HG03342 (cell line): ENCODE data around the gene PHLDB3.
"Not testable (repeated sequence)": the region's sequence is repeated elsewhere in the genome, so short reads cannot be mapped to it uniquely, and the experiment has no call there.

ENCODE experiments used
- ATAC-seq: cut with Tn5 transposase; IDR thresholded peaks from one replicate; pipeline ENCODE4 v1.9.1; 2021; ENCODE audit warnings: mild to moderate bottlenecking, moderate library complexity; ENCODE audit not compliant: unreplicated experiment

The PHLDB3 gene

DNA sequence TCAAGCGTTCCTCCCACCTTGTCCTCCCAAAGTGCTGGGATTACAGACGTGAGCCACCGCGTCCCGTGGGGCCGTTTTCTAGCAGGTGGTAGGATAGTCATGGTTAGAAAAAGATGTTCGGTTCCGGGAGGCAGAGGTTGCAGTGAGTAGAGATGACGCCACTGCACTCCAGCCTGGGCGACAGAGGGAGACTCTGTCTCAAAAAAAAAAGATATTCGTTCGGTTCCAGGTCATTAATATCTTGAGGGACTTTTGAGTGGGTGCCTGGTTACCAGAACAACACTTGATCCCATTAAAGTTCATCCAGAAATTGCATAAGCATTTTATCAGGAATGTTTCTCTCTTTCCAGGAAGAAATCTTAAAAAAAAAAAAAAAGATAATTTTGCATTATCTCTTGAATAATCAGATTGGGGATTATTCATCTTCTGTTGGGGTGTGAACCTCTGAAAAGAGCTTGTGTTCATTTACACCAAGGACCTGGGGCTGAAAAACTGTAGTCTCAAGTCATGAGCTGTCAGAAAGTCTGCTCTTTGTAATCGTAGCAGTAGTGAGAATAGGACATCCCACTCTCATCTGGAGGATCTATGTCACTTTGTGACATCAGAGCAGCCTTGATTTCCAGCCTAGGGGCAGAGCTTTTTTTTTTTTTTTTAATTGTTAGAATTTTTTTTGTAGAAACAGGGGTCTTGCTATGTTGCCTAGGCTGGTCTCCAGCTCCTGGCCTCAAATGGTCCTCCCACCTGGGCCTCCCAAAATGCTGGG, 23.5 kb upstream of the PHLDB3 start:
- no peak for ATAC-seq

DNA sequence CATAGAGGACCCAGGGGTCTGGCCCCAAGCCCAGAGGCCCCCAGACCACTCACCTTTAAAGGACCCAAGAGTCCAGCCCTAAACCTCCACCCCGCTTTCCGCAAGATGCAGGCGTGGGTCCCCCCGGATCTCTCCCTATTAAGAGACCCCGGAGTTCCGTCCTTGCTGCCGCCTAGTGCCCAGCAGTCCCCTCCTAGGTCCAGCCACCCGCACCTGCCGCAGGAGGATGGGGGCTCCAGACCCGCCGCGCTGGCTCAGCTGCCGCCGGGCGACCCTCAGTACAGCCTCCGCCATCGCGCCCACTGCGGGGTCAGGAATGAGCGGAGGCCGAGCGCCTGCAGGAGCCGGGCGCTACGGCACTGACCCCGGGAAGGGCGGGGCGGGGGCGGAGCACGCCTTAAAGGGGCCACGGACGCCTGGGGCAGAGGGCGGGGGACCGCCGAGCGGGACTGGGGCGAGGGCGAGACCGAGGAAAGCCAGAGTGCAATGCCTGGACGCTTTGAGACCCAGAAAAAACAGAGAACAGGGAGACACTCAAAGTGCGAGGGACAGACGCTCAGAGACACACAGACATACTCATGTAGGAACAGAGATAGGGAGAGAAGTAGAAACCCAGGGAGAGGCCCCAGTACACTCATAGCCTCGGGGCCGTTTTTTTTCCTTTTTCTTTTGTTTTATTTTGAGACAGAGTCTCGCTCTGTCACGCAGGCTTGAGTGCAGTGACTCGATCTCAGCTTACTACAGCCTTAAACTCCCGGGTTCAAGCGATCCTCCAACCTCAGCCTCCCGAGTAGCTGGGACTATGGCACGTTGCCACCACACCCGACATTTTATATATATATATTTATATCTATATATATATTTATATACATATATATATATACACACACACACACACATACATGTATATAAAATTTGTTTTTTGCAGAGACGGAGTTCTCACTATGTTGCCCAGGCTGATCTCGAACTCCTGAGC, 22.6 kb upstream of the PHLDB3 start, which contains the start of gene ETHE1:
Gene ETHE1 (minus strand): TSS at position 318 of the 976 bp plus-strand sequence. CDS start 24 bp downstream, at position 294.
- peak; percentile 51 for ATAC-seq

DNA sequence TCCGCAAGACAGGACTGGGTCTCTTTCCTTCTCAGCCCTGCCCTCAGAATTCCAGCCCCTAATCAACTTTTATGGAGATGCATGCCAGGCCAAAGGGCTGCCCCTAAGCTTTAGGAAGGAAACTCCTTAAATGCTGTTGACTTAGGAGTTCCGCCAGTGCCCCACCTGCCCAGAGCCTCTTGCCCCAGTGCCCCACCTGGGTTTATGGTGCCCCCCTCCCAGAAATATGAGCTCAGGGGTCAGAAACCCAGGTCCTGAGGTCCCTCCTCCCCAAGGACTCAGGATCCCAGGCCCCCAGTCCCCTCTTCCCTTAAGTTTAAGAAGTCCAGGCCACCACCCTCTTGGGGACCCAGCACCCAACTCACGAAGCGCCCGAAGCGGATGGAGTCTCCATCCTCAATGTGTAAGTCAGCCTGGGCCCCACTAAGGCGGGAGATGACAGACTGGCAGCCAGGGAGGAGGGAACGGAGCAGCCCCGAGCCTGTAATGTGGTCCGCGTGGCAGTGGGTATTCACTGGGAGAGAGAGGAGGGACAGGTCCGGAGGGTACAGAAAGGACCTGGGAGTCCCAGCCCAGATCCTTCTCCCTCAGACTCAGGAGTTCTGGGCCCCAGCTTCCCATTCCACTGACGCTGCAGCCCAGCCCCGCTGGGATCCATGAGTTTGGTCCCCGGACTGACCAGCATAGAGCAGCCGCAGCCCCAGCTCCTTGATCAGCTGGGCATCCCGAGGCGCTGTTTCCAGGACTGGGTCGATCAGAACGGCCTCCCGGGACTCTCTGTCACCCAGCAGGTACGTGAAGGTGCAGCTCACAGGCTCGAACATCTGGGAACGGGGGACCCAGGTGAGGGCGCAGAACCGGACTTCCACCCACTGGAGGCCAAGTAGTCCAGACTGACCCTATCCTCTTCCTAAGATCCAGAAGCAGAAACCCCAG, 21.6 kb upstream of the PHLDB3 start:
- ATAC-seq, result no peak

DNA sequence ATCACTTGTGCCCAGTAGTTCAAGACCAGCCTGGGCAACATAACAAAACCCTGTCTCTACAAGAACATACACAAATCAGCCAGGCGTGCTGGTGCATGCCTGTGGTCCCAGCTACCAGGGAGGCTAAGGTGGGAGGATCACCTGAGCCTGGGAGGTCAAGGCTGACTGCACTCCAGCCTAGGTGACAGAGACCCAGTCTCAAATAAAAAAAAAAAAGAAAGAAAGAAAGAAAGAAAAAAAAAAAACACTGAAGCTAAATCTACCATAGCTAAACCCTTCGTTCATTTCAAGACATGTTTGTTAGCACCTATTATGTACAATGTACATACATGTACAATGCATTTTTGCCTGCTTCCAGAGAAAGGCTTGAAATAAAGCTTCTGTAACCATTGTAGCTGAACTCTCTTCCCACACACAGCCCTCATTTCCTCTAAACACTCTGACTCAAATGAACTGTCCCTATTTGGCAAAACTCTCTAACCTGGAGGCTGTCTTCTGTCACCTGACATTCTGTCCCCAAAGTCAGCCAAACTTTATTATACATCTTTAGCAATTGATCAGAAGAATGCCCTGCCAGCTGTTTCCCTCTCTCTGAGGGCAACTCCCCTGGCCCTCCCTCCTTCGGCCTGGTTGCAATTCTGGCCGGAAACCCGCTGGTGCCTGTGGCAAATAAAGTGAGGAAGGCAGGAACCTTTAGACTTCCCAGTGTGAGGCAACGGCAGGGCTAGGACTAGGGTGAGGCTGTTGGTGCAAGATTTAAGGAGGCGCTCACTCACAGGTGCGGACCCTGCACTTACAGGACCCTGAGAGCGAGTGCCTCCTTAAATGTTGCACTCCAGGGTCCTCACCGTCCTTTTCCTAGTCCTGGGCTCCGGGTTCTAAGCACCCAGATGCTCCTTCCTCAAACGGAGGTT, 20.6 kb upstream of the PHLDB3 start:
- peak; percentile 41 for ATAC-seq

DNA sequence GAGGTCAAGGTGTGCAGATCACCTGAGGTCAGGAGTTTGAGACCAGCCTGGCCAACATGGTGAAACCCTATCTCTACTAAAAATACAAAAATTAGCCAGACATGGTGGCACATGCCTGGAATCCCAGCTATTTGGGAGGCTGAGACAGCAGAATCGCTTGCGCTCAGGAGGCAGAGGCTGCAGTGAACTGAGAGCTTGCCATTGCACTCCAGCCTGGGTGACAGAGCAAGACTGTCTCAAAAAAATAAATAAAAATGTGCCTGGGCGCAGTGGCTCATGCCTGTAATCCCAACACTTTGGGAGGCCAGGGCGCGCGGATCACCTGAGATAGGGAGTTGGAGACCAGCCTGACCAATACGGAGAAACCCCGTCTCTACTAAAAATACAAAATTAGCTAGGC, 19.1 kb upstream of the PHLDB3 start:
- ATAC-seq, result not testable (repeated sequence)

DNA sequence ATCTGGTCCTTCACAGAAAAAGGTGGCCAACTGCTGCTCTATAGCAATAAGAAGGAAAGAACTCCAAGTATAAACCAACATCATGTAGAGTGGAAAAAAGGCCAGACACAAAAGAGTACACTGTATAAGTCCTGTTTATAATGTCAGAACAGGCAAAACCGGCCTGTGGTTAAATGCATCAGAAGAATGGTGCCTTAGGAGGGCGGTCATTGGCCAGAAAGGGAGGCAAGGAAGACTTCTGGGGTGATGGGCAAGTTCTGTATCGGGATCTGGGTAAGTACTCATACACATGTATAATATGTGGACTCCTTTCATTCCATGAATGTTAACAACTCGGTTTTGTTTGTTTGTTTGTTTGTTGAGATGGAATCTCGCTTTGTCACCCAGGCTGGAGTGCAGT, 18.4 kb upstream of the PHLDB3 start:
- no peak for ATAC-seq

DNA sequence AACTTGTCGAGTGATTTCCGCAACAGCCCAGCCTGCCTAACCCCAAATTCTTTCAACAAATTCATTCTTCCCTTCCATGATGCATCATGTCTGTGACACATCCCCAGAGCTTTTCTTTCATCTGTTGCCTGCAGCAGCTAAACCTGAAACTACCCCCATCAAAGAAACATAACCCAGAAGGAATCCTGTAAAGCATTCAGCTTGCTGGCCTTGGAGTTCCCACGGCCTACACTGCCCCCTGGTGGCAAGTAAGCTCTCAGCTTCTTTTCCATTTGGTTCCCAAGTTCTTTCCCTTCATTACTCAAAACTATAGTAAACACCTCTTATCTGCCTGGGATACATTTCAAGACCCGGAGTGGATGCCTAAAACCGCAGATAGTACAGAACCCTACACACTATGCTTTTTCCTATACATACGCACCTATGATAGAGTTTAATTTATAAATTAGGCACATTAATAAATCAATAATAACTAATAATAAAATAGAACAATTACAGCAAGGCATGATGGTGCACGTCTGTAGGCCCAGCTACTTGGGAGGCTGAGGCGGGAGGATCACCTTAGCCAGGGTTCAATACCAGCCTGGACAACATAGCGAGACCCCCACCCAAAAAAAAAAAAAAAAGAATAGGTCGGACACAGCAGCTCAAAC, 15.0 kb upstream of the PHLDB3 start:
- no peak for ATAC-seq

DNA sequence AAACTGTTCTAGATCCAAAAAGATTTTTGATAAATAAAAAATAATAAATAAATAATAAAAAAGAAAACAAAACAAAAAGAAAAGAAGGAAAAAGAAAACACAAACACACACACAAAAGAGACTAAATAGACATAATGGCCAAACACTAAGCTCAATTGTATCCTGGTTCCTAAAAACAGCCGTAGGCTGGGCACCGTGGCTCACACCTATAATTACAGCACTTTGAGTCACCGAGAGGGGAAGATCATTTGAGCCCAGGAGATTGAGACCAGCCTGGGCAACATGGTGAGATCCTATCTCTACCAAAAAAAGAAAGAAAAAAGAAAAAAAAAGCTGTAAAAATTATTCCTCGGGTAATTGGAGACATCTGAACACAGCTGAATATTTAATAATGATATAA, 13.5 kb upstream of the PHLDB3 start:
- ATAC-seq, result no peak

DNA sequence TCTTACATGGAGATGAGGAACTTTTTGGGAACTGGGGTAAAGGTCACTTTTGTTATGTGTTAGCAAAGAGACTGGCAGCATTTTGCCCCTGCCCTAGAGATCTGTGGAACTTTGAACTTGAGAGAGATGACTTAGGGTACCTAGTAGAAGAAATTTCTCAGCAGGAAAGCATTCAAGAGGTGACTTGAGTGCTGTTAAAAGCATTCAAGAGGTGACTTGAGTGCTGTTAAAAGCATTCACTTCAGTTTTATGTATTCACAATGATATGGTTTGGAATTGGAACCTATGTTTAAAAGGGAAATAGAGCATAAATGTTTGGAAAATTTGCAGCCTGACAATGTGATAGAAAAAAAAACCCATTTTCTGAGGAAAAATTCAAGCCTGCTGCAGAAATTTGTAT, 7.9 kb upstream of the PHLDB3 start:
- not testable (repeated sequence) for ATAC-seq

DNA sequence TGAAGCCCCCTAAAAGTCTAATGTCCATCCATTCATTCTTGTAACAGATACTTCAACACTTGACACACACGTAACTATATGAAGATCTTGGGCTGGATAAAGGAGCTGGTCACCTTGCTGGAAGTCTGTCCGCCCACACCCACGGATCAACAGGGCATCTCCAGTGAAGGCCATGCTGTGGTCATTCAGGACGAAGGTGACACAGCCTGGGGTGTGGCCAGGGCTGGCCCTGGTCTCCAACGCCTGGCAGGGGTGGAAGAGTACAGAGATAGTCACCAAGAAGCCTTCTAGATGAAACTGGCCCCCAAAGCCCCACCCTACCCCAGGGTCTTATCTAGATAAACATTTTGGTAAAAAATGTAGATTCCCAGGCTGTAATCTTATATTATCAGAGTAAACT, 6.8 kb upstream of the PHLDB3 start:
- ATAC-seq, result no peak

DNA sequence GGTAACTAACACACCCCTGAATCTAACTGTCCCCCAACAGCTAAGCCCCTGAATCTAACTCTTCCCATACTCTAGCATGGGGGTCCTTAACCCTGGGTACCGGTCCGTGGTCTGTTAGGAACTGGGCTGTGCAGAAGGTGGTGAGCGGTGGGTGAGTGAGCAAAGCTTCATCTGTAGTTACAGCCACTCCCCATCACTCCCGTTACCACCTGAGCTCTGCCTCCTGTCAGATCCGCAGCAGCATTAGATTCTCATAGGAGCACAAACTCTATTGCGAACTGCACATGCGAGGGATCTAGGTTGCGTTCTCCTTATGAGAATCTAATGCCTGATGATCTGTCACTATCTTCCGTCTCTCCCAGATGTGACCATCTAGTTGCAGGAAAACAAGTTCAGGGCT, 6.2 kb upstream of the PHLDB3 start:
- ATAC-seq, result no peak

DNA sequence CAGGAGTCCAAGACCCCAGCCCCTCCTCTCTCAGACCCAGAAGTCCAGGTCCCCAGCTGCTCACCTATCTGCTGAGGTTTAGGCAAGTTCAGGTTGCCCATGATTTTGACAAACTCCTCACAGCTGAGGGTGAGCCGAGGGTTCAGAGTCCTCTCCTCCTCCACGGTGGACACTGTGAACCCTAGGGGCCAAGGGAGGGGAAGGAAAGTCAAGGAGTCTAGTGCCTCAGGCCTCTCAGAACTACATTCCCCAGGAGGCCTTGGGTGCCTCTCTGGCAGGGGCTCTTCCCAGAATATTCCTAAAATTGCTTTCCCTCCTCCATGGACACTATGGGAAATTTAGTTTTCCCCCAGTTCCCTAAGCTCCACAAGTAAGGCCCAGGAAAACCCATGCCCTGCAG, 3.3 kb upstream of the PHLDB3 start:
- no peak for ATAC-seq

DNA sequence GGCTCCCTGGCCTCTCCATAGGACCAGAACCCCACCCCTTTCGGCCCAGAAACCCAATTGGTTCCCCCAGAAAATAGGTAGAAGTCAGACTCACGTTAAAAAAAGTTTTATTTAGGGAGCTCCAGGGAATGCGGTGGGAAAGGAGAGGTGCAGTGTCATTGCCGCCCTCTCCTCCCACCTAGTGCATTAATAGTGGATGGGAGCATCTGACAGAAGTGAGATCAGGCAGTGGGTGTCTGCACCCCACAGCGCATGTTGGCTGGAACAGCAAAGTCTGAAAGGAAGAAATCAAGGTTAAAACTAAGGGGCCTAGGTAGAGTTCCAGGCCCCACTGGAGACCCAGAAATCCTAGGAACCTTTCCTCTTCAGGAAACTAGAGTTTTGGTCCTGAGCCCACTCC, 2.1 kb upstream of the PHLDB3 start:
- ATAC-seq, result no peak

DNA sequence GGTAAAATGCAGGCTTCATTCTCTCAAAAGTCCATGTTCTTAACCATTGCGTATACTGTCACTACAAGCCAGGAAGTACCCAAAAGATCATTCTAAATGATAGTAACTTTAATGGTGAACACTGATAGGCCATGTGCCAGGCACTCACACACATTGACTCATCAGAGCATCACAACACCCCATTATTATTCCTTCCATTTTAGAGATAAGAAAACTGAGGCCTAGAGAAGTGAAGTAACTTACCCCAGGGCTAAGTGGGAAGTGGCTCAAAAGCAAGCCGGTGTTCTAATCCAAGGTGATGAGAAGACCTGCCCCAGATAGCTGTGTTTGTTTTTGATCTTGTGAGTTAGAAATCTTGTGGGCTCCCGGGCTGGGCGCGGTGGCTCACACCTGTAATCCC, 1.4 kb upstream of the PHLDB3 start:
- ATAC-seq, result no peak

DNA sequence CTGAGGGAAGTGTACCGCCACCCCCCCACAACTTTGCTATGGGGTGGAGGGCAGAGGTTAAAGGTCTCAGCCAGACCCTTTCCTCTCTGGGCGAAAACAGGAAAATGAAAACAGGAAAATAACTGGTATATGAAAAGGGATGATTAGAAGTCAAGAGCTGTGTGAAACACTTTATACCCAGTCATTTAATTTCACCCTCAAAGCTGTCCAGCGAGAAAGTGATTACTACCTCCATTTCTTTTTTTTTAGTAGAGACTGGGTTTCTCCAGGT, 575 bp upstream of the PHLDB3 start:
- ATAC-seq, result no peak

DNA sequence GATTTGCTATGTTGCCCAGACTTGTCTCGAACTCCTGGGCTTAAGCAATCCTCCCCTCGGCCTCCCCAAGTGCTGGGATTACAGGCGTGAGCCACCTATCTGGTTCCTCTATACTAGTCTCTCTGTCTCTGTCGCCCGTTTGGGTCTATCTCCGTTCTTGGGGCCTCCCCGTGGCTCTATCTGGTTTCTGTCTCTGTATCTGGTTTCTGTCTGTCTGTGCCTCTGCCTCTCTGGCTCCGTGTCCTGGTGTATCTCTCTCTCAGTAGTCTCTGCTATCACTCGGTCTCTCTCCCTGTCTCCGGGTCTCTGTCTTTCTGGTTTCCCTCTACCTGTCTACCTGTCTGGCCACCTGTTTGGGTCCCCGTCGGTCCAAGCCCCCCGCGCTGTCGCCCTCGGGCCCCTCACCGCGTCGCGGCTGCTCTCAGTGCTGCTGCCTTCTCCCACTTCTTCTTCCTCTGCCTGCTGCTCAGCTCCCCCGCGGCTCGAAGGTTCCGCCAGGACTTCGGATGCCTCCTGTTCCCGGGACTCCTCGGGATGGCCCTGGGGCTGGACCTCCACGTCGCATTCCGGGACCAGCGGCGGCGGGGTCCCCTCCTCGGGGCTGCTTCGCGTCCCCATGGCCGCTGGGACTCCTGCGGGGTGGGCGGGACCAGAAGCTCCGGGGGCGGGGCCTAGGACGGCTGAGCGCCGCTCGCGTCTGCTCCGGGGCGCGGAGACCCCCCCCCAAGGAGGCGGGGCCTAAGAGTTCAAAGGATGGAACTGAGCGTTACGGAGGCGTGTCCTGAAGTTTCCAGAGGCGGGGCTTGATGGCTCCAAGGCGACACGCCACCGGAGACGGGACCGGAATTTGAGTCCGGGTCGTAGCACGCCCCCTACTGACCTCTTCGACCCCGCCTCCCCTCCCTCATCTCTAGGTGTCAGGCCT, 783 bp downstream of the PHLDB3 start:
- ATAC-seq, result peak; percentile 83

DNA sequence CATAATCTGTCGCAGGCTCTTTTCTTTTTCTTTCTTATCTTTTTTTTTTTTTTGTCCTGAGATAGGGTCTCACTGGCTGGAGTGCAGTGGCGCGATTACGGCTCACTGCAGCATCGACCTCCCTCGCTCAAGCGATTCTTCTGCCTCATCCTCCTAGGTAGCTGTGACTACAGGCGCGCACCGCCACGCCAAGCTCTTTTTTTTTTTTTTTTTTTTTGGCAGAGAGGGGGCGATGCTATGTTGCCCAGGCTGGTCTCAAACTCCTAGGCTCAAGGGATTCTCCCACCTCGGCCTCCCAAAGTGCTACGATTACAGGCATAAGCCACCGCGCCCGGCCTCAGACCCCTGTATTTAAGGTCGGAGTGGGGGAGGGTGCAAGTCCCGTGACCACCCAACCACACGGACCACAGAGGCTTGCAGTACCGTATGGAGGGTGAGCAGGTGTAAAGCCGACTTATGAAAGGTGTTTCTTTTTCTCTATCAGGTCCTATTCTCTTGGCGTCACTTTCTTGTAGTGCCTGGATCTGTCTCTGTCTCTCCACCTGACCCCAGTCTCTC, 2.0 kb downstream of the PHLDB3 start:
- ATAC-seq, result no peak
